SJSA1 (cell line): Measurements from ENCODE around the gene UQCC5. TPM values are rescaled to one million over a fixed set of nuclear protein-coding genes. Genes with fewer than 3 reads are reported as not detected.
"Not testable (repeated sequence)": the region's sequence is repeated elsewhere in the genome, so short reads cannot be mapped to it uniquely, and the experiment has no call there.

Experiments used
- DNase-seq, 2 experiments: peaks; one replicate each; pipeline ENCODE4 v3.0.0-alpha.2; 2015 to 2020; ENCODE audit warnings: low spot score in 2 of 2, low read depth in 1 of 2
- H3K27ac ChIP-seq: fragments of 250-450 bp; sonication (Bioruptor Pico); 2 replicates; pipeline ENCODE4 v1.5.1; 2020; ENCODE audit warnings: mild to moderate bottlenecking, moderate library complexity
- H3K27me3 ChIP-seq: fragments of 250-450 bp; sonication (Bioruptor Pico); replicated peaks from 2 replicates; pipeline ENCODE4 v1.5.1; 2020; ENCODE audit warnings: mild to moderate bottlenecking, moderate library complexity
- H3K36me3 ChIP-seq: fragments of 250-450 bp; sonication (Bioruptor Pico); 2 replicates; pipeline ENCODE4 v1.5.1; 2020; ENCODE audit warnings: mild to moderate bottlenecking
- H3K4me1 ChIP-seq: fragments of 250-450 bp; sonication (Bioruptor Pico); replicated peaks from 2 replicates; pipeline ENCODE4 v1.6.1; 2021; ENCODE audit warnings: mild to moderate bottlenecking
- H3K4me3 ChIP-seq: fragments of 250-450 bp; sonication (Bioruptor Pico); 2 replicates; pipeline ENCODE4 v1.5.1; 2020; ENCODE audit warnings: mild to moderate bottlenecking
- H3K9me3 ChIP-seq: fragments of 250-450 bp; sonication (Bioruptor Pico); replicated peaks from 2 replicates; pipeline ENCODE4 v1.5.1; 2020; ENCODE audit warnings: mild to moderate bottlenecking
- total RNA-seq: library from RNA; depleted of rRNA; stranded (reverse); fragments of >200 nt; shearing (Covaris generic); gene quantifications from 2 replicates; pipeline ENCODE4 v1.2.3, GENCODE V29; 2014

The UQCC5 gene
- total RNA-seq, 1 experiment from 2014 or later = 1.1 TPM

DNA sequence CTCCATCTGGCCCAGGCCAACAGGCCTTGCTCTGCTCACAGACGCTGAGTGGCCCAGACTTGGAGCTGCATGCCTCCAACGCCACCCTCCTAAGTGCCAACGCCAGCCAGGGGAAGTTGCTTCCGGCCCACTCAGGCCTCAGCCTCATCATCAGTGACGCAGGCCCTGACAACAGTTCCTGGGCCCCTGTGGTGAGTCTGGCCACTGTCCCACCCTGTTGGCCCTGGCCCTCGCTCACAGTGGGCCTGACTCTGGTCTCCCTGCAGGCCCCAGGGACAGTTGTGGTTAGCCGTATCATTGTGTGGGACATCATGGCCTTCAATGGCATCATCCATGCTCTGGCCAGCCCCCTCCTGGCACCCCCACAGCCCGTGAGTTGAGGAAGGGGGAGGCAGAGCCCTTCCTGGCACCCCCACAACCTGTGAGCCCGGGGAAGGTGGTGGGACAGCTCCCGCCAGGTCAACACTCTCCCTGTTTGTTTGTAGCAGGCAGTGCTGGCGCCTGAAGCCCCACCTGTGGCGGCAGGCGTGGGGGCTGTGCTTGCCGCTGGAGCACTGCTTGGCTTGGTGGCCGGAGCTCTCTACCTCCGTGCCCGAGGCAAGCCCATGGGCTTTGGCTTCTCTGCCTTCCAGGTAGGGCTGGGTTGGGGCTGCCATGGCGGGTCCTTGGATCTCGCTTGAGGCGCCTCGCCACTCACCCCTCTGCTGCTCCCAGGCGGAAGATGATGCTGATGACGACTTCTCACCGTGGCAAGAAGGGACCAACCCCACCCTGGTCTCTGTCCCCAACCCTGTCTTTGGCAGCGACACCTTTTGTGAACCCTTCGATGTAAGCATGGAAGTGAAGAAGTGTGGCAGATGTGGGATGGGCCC lies 12.8 kb upstream of the UQCC5 start:
- no peaks in the 10 kb centered on the region for H3K4me1 ChIP-seq
- DNase-seq = no peak
- H3K27ac ChIP-seq = no peak overlapping the region
- no peaks in the 10 kb centered on the region for H3K9me3 ChIP-seq
- no peaks in the 10 kb centered on the region for H3K27me3 ChIP-seq
- H3K36me3 ChIP-seq = peaks cover 45% of the 10 kb centered on the region
- H3K4me3 ChIP-seq = no peak overlapping the region

DNA sequence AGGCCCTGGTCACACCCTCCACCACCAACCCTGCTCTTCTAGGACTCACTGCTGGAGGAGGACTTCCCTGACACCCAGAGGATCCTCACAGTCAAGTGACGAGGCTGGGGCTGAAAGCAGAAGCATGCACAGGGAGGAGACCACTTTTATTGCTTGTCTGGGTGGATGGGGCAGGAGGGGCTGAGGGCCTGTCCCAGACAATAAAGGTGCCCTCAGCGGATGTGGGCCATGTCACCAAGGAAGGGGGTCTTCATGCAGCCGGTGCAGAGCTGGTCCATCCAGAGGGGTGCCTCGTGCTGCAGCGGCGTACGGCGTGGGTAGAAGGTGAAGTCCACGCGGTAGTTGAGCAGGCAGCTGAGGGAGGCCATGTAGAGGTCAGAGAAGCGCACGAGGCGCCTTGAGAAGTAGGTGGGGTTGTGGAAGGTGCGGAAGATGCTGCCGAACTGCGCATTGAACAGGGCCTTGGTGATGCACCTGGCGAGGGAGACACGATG lies 12.1 kb upstream of the UQCC5 start:
- DNase-seq = no peak
- Histone ChIP-seq H3K36me3 (peaks cover 52% of the 10 kb centered on the region), H3K9me3 (no peaks in the 10 kb centered on the region), H3K27ac (no peak overlapping the region), H3K27me3 (no peaks in the 10 kb centered on the region), H3K4me3 (no peak overlapping the region), H3K4me1 (no peaks in the 10 kb centered on the region)

DNA sequence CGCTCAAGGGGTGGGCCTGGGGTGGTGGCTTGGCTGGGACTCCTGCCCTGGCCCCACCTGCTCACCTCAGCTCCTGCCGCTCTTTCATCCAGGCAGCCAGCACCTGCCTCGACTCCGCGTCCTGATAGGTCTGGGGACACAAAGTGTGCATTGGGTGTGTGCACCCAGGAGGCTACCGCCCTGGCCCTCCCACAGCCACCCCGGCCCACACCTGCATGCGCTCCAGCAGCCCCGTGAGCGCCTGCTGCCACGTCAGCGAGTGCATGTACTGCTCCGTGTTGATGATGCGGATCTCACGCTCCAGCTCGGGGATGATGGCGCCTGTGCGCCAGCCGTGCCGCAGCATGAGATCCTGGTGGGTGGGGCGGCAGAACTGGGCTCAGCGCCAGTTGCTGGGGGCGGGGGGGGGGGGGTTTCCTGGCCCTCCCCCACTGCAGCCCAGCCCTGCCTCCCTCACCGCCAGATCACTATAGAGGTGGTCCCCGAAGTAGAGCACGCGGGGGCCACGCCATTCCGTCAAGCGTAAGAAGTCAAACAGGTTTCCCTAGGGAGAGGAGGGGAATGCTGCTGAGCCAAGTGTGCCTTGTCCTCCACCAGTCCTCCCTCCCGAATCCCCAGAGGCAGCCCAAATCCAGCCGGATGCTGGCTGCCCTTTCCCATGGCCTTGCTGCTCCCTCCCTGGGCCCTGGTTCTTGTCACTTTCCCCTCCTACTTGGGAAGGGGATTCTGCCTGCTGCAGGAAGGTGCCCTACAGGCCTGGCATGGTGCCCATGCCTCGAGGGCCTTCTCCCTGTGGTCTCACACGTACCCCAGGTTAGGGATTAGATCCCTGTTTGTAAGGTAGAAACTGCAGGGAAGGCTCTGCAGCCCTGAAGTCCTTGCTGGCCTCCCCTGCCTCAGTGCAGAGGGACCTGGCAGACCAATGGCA lies 11.4 kb upstream of the UQCC5 start:
- H3K27ac ChIP-seq = no peak overlapping the region

DNA sequence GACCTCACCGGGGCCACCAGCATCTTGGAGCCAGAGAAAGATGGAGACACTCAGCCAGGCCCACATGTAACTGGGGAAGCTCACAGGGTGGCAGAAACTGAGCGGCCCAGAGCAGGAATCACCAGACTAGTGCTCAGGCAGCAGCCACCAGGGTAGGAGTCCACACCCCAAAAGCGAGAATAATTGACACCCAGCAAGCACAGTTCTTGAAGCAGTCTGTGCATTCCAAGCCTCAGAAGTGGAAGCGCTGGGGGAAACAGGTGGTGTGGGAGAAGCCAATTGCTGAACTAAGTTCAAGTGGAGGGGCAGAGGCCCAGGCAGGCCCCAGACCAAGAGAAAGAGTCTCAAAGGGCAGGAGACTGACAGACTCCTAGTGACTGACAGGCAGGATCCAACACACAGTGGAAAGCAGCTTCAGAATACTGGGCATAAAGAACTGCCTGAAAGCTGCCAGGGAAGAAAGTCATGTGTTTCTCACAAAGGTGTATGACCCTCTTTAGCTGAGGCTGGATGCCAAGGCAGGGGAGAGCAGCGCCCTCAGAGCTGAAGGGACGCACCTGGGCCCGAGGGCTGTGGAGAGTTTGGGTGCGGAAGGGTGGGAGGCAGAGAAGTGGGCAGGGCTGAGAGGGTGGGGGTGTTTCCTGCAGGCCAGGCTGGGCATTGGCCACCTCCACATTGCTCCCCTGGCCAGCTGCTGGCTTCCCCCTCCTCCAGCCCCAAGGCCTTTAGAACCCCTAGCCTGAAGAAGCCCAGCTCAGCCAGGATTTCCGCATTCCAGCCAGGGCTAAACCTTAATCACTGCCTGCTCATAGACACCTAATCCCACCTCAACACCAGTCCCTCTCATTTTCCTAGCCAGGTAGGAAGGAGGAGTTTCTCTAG lies 10.5 kb upstream of the UQCC5 start:
- Histone ChIP-seq H3K9me3 (no peaks in the 10 kb centered on the region), H3K27ac (no peak overlapping the region), H3K4me1 (no peaks in the 10 kb centered on the region), H3K4me3 (no peak overlapping the region), H3K27me3 (no peaks in the 10 kb centered on the region), H3K36me3 (peaks cover 52% of the 10 kb centered on the region)
- no peak for DNase-seq

More for the DNA sequence above, 11.4 kb upstream of the UQCC5 start:
- H3K4me3 ChIP-seq = no peak overlapping the region
- H3K27me3 ChIP-seq = no peaks in the 10 kb centered on the region
- H3K9me3 ChIP-seq = no peaks in the 10 kb centered on the region
- DNase-seq = no peak
- no peaks in the 10 kb centered on the region for H3K4me1 ChIP-seq
- H3K36me3 ChIP-seq = peaks cover 52% of the 10 kb centered on the region

DNA sequence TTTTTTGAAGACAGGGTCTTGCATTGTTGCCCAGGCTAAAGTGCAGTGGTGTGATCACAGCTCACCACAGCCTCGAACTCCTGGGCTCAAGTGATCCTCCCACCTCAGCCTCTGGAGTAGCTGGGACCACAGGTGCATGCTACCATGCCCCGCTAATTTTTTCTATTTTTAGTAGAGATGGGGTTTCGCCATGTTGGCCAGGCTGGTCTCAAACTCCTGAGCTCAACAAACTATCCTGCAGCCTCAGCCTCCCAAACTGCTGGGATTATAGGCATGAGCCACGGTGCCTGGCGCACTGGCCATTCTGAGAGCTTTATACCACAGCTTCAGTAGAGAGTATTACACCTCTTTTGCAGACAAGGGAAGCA lies 9.8 kb upstream of the UQCC5 start:
- peaks cover 52% of the 10 kb centered on the region for H3K36me3 ChIP-seq
- H3K27ac ChIP-seq, H3K4me1 ChIP-seq, DNase-seq, H3K4me3 ChIP-seq, H3K9me3 ChIP-seq, H3K27me3 ChIP-seq: not testable (repeated sequence)

DNA sequence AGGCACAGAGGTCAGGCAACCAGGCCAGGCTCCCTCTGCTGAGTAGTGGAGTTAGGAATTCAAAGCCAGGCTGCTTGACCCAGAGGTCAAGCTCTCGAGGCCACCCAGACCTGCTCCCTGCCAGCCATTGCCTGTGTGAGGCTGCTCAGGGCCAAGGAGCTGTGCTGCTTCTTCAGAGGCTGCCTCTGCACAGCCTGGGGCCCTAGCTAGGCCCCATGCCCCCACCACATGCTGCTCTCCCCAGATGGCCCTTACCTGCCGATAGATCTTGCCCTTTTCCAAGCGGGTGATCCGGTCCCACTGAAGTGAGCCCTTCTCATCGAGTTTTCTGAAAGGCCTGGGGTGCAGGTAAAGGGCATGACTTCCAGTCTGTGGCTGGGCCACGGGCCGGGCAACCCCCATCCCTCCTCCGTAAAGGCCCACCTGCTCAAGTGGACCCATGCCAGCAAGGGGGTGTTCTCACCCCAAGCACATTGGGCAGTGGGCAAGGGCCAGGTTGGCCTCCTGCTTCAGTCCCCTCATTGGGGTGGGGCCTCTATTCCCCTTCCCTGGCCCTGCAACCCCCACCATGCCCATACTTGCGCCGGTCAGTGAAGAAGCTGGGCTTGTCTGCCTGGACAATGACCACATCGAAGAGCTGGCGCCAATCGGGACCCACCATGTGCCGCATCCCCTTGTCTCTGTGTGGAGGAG lies 9.2 kb upstream of the UQCC5 start:
- Histone ChIP-seq H3K4me3 (no peak overlapping the region), H3K36me3 (peaks cover 58% of the 10 kb centered on the region), H3K27me3 (no peaks in the 10 kb centered on the region), H3K4me1 (peaks cover 6% of the 10 kb centered on the region), H3K27ac (no peak overlapping the region), H3K9me3 (no peaks in the 10 kb centered on the region)
- no peak for DNase-seq

DNA sequence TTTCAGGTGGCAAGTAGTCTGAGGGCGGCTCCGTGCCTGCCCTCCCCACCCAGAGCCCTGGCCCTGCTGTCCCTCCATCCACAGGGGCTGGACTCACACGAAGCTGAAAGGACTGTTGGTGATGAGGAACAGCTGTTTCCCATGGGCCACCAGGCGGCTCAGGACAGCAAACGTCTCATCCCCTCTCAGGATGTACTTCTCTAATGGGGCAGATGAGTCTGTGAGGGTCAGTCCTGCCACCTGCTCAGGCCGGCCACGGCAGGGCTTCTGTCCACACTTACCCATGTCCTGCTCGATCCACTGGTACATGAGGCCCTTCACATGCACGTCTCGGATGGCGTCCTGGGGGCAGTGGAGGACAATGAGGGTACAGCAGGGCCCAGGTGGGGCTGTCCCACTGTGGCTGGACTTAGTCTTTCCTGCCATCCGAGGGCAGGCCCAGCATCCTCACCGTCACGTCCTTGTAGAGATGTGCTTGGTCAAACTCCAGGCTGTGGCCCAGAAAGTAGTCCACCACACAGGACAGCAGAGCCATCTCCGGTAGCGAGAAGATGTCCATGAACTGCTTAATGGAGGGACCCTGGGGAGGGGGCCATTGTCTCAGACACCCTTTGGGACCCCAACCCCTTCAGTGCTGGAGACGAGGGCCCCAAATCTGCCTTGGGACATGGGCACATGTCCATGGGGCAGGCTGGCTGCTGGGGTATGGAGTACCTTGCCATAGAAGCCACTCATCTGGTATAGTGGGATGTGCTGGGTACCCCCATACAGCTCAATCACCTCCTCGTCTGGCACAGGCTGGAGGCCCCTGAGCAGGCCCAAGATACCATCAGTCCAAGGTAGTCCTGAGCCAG lies 8.4 kb upstream of the UQCC5 start:
- Histone ChIP-seq H3K4me1 (peaks cover 13% of the 10 kb centered on the region), H3K27me3 (no peaks in the 10 kb centered on the region), H3K9me3 (no peaks in the 10 kb centered on the region), H3K27ac (no peak overlapping the region), H3K36me3 (peaks cover 58% of the 10 kb centered on the region), H3K4me3 (no peak overlapping the region)
- DNase-seq = no peak

DNA sequence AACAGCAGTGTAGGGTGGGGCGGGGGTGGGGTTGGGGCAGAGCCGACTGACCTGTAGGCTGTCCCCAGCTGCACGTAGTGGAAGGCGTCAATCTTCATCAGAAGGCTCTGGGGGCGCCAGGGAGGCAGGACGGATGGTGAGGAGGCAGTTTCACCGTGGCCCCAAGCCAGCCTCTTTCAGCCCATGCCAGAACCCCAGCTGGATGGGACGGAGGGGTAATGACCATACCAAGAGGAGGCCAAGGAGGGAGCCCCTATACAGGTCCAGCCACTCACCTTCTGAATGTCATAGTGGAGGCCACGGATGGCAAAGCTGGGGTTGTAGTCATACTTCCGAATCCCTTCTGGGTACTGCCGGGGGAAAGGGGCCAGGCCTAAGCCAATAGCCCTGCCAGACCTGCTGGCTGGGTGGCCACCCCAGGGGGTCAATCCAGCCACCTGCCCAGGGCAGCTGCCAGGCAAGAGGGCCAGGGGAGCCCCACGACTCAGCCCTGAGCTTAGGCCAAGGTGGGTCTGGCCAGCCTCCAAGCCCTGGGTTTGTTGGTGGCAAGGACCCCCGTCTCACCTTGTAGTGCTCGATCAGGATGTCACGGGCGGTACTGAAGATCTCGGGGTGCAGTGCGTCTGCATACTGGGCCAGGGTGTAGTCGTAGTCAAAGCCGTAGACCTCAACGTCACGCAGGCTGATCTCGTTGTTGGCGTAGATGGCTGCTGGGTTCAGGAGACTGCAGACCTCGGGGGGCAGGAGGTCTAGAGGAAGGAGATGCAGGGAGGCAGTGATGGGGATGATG lies 7.6 kb upstream of the UQCC5 start:
- Histone ChIP-seq H3K4me3 (no peak overlapping the region), H3K4me1 (peaks cover 13% of the 10 kb centered on the region)
- DNase-seq = no peak

DNA sequence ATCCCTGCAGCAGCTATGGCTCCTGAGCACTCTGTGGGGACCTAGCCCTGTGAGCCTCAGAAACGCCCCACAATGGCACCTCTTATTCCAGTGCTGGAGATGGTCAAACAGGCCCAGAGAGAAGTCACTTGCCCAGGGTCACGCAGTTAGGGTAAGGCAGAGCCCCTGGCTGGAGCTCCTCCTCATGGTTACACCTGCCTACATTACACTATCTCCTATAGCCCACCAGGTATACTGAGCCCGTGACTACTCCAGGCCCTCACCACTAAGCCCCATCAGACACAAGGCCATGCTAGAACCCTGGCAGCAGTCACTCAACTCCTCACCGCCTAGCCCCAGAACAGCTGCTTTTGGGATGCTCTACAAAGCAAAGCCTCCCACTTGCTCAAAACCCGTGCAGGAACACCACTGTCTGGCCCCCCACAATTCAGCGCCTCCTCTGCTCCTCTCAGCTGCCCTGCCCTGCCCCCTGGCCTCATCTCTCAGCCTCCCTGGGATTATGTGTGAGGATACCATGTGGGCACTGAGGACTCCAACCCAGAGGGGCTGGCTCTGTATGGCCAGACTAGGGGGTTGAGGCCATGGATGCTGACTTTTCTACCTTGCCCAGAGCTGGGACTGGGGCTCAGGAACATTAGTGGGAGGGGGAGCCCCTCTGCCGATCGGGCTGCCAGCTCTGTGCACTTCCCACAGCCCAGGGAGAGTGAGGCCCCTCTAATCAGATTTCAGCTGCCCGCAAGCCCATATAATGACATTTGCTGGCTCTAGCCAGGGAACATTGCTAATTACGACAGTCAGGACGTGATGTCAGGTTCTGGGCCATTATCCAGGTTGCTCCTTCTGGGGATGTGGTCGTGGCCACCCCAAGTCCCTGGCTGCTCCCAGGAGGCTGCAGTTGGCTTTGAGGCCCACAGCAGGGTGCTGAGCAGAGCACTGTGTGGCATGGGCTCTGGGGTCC lies 6.8 kb upstream of the UQCC5 start:
- H3K27ac ChIP-seq = no peak overlapping the region
- H3K4me1 ChIP-seq = peaks cover 20% of the 10 kb centered on the region
- no peak for DNase-seq
- no peak overlapping the region for H3K4me3 ChIP-seq
- H3K9me3 ChIP-seq = no peaks in the 10 kb centered on the region
- no peaks in the 10 kb centered on the region for H3K27me3 ChIP-seq
- peaks cover 44% of the 10 kb centered on the region for H3K36me3 ChIP-seq

More for the DNA sequence above, 7.6 kb upstream of the UQCC5 start:
- Histone ChIP-seq H3K27ac (no peak overlapping the region), H3K9me3 (no peaks in the 10 kb centered on the region), H3K27me3 (no peaks in the 10 kb centered on the region), H3K36me3 (peaks cover 53% of the 10 kb centered on the region)

DNA sequence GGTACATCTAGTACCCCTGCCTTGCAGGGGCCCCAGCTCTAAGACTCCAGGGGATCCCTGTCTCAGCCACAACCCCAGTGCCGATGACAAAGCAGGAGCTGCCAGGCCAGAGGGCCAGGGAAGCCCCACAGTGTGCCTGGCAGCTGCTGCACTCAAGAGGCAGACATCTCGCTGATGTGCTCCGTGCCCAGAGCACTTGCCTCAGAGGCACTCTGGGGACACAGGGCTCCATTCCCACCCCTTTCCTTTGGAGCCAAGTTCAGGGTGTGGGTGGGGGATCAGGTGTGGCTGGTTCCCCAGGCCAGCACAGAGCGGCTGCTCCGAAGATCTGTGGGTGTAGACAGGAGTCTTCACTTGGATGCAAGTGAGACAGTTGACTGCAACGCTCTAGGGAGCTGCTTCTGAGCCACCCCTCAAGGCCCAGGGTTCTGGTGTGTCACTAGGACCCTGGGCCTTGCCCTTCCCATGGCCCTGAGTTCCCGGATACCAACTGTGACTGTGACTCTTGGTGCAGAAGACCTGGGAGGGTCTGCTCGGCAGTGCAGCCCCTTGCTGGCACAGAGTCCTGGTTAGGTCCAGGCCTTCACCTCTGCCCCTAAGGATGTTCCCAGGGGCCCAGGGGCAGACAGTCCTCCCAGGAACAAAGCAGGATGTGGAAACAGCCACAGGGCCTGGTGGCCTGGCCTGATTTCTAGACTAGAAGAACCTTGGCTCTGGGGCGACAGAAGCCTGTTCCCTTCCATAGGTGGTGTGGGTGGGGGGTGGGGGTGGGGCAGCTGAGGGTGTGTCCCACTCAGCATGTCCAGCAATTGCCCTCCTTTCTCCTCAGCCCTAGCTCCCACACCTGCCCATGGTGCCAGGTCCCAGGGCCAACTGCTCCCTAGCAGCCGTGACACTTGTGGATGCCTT lies 5.2 kb upstream of the UQCC5 start:
- no peaks in the 10 kb centered on the region for H3K9me3 ChIP-seq
- DNase-seq = no peak
- no peak overlapping the region for H3K27ac ChIP-seq
- no peak overlapping the region for H3K4me3 ChIP-seq
- H3K27me3 ChIP-seq = no peaks in the 10 kb centered on the region
- peaks cover 33% of the 10 kb centered on the region for H3K36me3 ChIP-seq
- peaks cover 20% of the 10 kb centered on the region for H3K4me1 ChIP-seq
